Ovary (tissue), 3 donors: Measurements from ENCODE around the gene MSH3.

Experiments
- EP300 ChIP-seq: sonication (generic); formaldehyde crosslinking; IDR thresholded peaks from one replicate; pipeline ENCODE4 v1.6.1; 2017; ENCODE audit warnings: antibody characterized with exemption
- POLR2A ChIP-seq: fragments of 450-650 bp; IDR thresholded peaks from one replicate; pipeline ENCODE4 v1.6.1; 2017; ENCODE audit warnings: antibody characterized with exemption, mild to moderate bottlenecking, moderate library complexity
- TF ChIP-seq, protein P1 (sequence below), 3 donors: fragments of 450-650 bp in 2 of 3; fragments of 200-600 bp in 1 of 3; IDR thresholded peaks; one replicate each; pipeline versions ENCODE4 v1.5.1 to v1.8.0; 2016 to 2022; ENCODE audit warnings: antibody characterized with exemption in 3 of 3, mild to moderate bottlenecking in 1 of 3
- donor health status: DM: no; HTN: no; CAD: no.

DNA sequence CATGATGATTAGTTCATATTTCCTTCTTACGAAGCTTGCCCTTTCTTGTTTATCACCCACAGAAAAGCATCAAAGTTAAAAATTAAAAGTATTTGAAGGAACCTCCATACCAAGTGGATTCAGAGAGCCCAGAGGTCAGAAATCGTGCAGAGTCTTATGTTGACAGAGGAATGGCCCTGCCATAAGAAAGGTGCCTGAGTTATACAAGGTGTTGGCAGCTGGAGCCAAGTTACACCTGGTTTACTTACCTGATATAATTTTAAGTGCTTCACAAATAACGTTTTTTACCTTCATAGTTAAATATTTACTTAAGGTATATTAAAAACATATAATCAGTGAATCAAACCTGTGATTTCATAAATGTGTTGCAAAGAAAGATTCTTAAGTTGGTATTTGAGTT, 42.6 kb downstream of the MSH3 start:
- TF ChIP-seq, protein P1, sequence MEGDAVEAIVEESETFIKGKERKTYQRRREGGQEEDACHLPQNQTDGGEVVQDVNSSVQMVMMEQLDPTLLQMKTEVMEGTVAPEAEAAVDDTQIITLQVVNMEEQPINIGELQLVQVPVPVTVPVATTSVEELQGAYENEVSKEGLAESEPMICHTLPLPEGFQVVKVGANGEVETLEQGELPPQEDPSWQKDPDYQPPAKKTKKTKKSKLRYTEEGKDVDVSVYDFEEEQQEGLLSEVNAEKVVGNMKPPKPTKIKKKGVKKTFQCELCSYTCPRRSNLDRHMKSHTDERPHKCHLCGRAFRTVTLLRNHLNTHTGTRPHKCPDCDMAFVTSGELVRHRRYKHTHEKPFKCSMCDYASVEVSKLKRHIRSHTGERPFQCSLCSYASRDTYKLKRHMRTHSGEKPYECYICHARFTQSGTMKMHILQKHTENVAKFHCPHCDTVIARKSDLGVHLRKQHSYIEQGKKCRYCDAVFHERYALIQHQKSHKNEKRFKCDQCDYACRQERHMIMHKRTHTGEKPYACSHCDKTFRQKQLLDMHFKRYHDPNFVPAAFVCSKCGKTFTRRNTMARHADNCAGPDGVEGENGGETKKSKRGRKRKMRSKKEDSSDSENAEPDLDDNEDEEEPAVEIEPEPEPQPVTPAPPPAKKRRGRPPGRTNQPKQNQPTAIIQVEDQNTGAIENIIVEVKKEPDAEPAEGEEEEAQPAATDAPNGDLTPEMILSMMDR (IDR thresholded peaks at IDR 0.05): no peak
- TF ChIP-seq POLR2A: no peak
- TF ChIP-seq EP300: no peak
